HL-60 (cell line): ENCODE measurements around the gene EFNA3.

Experiments used
- CTCF ChIP-seq: IDR thresholded peaks from one replicate; pipeline ENCODE4 v1.5.1; 2011; ENCODE audit warnings: low read length, control low read depth, inconsistent platforms; ENCODE audit not compliant: insufficient read depth
- GABPA ChIP-seq: IDR thresholded peaks from 2 replicates; pipeline ENCODE4 v1.6.1; 2012; ENCODE audit warnings: low read depth
- POLR2AphosphoS5 ChIP-seq: IDR thresholded peaks from 2 replicates; pipeline ENCODE4 v1.6.1; 2012; ENCODE audit warnings: low read depth
- SPI1 ChIP-seq: IDR thresholded peaks from 2 replicates; pipeline ENCODE4 v1.6.1; 2012; ENCODE audit warnings: low read depth, mild to moderate bottlenecking, borderline replicate concordance

- no peak for TF ChIP-seq GABPA
- TF ChIP-seq CTCF, result no peak
- no peak for TF ChIP-seq SPI1
- TF ChIP-seq POLR2AphosphoS5, result no peak
Observed at GRCh38 chr1:155039308-155039669, 39.3 kb upstream of the EFNA3 start.
